GM23248 (cell line): Measurements from ENCODE around the gene EDA. TPM values are rescaled to one million over a fixed set of nuclear protein-coding genes. Genes with fewer than 3 reads are reported as not detected.

Experiments used
- DNase-seq: peaks from one replicate; pipeline ENCODE4 v3.0.0-alpha.2; 2015
- H2AFZ ChIP-seq: fragments of 200-600 bp; sonication (generic); 2 replicates; pipeline ENCODE4 v1.6.1; 2016; ENCODE audit warnings: antibody characterized with exemption
- H3F3A ChIP-seq: fragments of 200-600 bp; sonication (generic); 2 replicates; pipeline ENCODE4 v1.6.1; 2016; ENCODE audit warnings: mild to moderate bottlenecking, antibody characterized with exemption, mixed run types; ENCODE audit not compliant: insufficient read depth
- H3K27ac ChIP-seq: fragments of 200-600 bp; sonication (generic); 2 replicates; pipeline ENCODE4 v1.5.1; 2016; ENCODE audit warnings: mild to moderate bottlenecking
- H3K27me3 ChIP-seq: fragments of 200-600 bp; sonication (generic); replicated peaks from 2 replicates; pipeline ENCODE4 v1.6.1; 2016; ENCODE audit warnings: mild to moderate bottlenecking; ENCODE audit not compliant: insufficient read depth
- H3K36me3 ChIP-seq: fragments of 200-600 bp; sonication (generic); 2 replicates; pipeline ENCODE4 v1.6.1; 2016; ENCODE audit warnings: low read depth, mild to moderate bottlenecking
- H3K4me1 ChIP-seq: fragments of 200-600 bp; sonication (generic); 2 replicates; pipeline ENCODE4 v1.6.1; 2016; ENCODE audit warnings: mild to moderate bottlenecking; ENCODE audit not compliant: insufficient read depth
- H3K4me2 ChIP-seq: fragments of 200-600 bp; sonication (generic); one replicate; pipeline ENCODE4 v1.6.1; 2016; ENCODE audit warnings: mild to moderate bottlenecking; ENCODE audit not compliant: unreplicated experiment
- H3K4me3 ChIP-seq: fragments of 200-600 bp; sonication (generic); 2 replicates; pipeline ENCODE4 v1.5.1; 2016; ENCODE audit warnings: mild to moderate bottlenecking
- H3K79me2 ChIP-seq: fragments of 200-600 bp; sonication (generic); 2 replicates; pipeline ENCODE4 v1.6.1; 2016; ENCODE audit warnings: mild to moderate bottlenecking; ENCODE audit not compliant: insufficient read depth
- H3K9ac ChIP-seq: fragments of 200-600 bp; sonication (generic); 2 replicates; pipeline ENCODE4 v1.6.1; 2016; ENCODE audit warnings: mild to moderate bottlenecking
- H3K9me2 ChIP-seq: fragments of 200-600 bp; sonication (generic); 2 replicates; pipeline ENCODE4 v1.6.1; 2016; ENCODE audit warnings: mixed run types, mild to moderate bottlenecking, moderate library complexity; ENCODE audit not compliant: insufficient read depth
- H3K9me3 ChIP-seq: fragments of 200-600 bp; sonication (generic); one replicate; pipeline ENCODE4 v1.6.1; 2017; ENCODE audit warnings: low read depth
- H4K20me1 ChIP-seq: fragments of 200-600 bp; sonication (generic); 2 replicates; pipeline ENCODE4 v1.6.0; 2016; ENCODE audit not compliant: insufficient read depth
- EZH2 ChIP-seq: fragments of 200-600 bp; sonication (generic); IDR thresholded peaks from 2 replicates; pipeline ENCODE4 v1.6.1; 2018; ENCODE audit warnings: antibody characterized with exemption, mild to moderate bottlenecking; ENCODE audit not compliant: insufficient read depth, poor library complexity, severe bottlenecking
- EZH2phosphoT487 ChIP-seq: fragments of 200-600 bp; sonication (generic); IDR thresholded peaks from 2 replicates; pipeline ENCODE4 v1.6.1; 2018; ENCODE audit warnings: antibody characterized with exemption, moderate library complexity, mild to moderate bottlenecking, low read depth; ENCODE audit not compliant: insufficient read depth
- WGBS, 2 experiments: methylation state at CpG; one replicate each; pipeline ENCODE4 v1.1.6; 2015 to 2017; ENCODE audit warnings: low lambda C conversion rate in 2 of 2, low coverage in 1 of 2; ENCODE audit errors: missing lambda C conversion rate in 2 of 2; 5-methylcytosine and 5-hydroxymethylcytosine counted together
- in situ Hi-C: fragments of 300-500 bp; cut with MboI; formaldehyde crosslinking; loops from 2 replicates; pipeline ENCODE4 v1.15.0; 2020
- polyA plus RNA-seq: library from polyadenylated mRNA; unstranded; fragments of >200 nt; fragmentation: Nextera tagmentation; extraction: Ambion mirVana; gene quantifications from 2 replicates; pipeline ENCODE4 v1.2.1, GENCODE V29; 2016
- total RNA-seq: library from RNA; depleted of rRNA; stranded (reverse); fragments of >200 nt; shearing (Covaris generic); gene quantifications from 2 replicates; pipeline ENCODE4 v1.2.3, GENCODE V29; 2014

The EDA gene
- total and polyA plus RNA-seq, 2 experiments from 2014 or later: 0.11 TPM; not detected in 1

DNA sequence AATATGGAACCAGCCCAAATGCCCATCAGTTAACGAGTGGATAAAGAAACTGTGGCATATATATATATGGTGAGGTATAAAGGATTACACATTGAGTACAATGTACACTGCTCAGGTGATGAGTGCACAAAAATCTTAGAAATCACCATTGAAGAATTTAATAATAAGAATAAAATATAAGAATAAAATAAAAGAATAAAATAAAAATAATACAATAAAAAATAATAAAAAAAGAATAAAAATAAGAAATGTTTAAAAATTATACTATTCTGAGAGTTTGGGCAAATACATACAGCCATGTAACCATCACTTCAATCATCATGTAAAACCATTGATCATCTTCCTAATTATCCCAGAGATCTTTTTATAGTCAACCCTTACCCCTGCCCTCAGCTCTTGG, 260.3 kb downstream of the EDA start:
- in situ Hi-C loops: no loop called here
- H3K4me3 ChIP-seq: no peak overlapping the region
- 15 to 42% methylated on average over 1 of the region's 1 CpG for WGBS, 2 experiments
- no peak for DNase-seq
- no peak overlapping the region for H3K4me2 ChIP-seq
- H3K9me2 ChIP-seq: no peaks in the 10 kb centered on the region
- no peaks in the 10 kb centered on the region for H3K36me3 ChIP-seq
- no peaks in the 10 kb centered on the region for H3F3A ChIP-seq
- TF ChIP-seq EZH2 (no peak), EZH2phosphoT487 (no peak)
- H3K79me2 ChIP-seq: no peaks in the 10 kb centered on the region
- H2AFZ ChIP-seq: no peak overlapping the region
- H3K4me1 ChIP-seq: no peaks in the 10 kb centered on the region
- no peaks in the 10 kb centered on the region for H3K27me3 ChIP-seq
- no peak overlapping the region for H3K9ac ChIP-seq
- no peak overlapping the region for H3K27ac ChIP-seq
- H3K9me3 ChIP-seq: no peaks in the 10 kb centered on the region
- no peaks in the 10 kb centered on the region for H4K20me1 ChIP-seq

DNA sequence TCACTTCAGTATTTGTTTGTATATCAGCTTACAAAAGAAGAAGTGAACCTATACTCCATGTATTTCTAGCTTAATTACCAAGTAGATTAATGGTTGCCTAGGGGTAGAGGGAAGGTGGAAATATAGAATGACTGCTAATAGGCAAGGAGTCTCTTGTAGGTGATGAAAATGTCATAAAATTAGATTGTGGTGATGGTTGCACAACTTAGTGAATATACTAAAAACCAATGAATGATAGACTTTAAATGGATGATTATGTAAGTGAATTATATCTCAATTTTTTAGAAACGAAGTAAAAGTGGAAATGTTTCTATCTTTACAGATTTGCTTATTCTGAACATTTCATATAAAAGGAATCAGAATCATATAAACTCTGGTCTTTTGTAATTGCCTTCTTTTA, 268.3 kb downstream of the EDA start:
- in situ Hi-C loops: no loop called here
- Histone ChIP-seq H3K4me3 (no peak overlapping the region), H3K79me2 (no peaks in the 10 kb centered on the region), H3K4me2 (no peak overlapping the region), H3K9ac (no peak overlapping the region), H3K9me3 (no peaks in the 10 kb centered on the region), H4K20me1 (no peaks in the 10 kb centered on the region), H3K4me1 (no peaks in the 10 kb centered on the region), H3K27ac (no peak overlapping the region), H3K9me2 (no peaks in the 10 kb centered on the region), H2AFZ (no peak overlapping the region), H3K36me3 (no peaks in the 10 kb centered on the region), H3F3A (no peaks in the 10 kb centered on the region), H3K27me3 (no peaks in the 10 kb centered on the region)
- WGBS, 2 experiments: 17 to 22% methylated on average over 1 of the region's 1 CpG
- DNase-seq: no peak
- TF ChIP-seq EZH2 (no peak), EZH2phosphoT487 (no peak)

DNA sequence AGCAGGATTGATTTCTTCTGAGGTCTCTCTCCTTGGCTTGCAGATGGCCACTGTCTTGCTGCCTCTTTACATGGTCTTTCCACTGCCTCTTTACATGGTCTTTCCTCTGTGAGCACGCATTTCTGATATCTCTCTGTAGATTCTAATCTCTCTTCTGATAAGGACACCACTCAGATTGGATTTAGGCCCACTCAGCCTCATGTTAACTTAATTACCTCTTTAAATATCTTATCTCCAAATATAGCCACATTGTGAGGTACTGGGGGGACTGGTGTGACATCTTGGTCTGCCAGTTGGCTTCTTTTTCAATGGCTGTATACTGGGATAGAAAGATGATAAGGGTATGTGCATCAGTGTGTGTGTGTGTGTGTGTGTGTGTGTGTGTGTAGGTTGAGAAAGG, 280.1 kb downstream of the EDA start:
- Histone ChIP-seq H2AFZ (no peak overlapping the region), H3K79me2 (no peaks in the 10 kb centered on the region), H3K9ac (no peak overlapping the region), H3K4me2 (no peak overlapping the region), H3K36me3 (no peaks in the 10 kb centered on the region), H3K4me3 (no peak overlapping the region), H3K4me1 (no peaks in the 10 kb centered on the region), H3F3A (no peaks in the 10 kb centered on the region), H3K9me3 (no peaks in the 10 kb centered on the region), H4K20me1 (no peaks in the 10 kb centered on the region), H3K27ac (no peak overlapping the region), H3K27me3 (no peaks in the 10 kb centered on the region), H3K9me2 (no peaks in the 10 kb centered on the region)
- in situ Hi-C loops: no loop called here
- WGBS, 2 experiments: 14 to 24% methylated on average over 1 of the region's 1 CpG
- no peak for DNase-seq
- TF ChIP-seq EZH2: no peak
- TF ChIP-seq EZH2phosphoT487: no peak

DNA sequence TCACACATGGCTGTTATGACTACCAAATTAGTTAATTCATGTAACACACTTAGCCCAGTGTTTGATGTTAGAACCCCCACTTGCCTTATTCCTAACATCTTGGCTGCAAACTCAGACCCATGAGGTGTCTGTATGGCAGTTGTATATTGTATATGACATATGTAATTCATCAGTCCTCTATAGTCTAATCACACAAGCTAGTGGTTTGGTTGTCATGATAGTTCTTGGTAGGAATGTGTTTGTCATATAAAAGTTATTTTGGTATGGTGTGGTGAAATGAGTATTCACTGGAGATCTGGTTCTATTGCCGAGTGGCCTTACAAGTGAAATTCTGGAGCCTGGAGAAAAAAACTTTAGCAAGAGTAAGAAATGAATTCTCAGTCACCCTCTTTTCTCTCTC, 284.6 kb downstream of the EDA start:
- no peak overlapping the region for H3K4me2 ChIP-seq
- no peak overlapping the region for H3K9ac ChIP-seq
- no peak overlapping the region for H3K4me3 ChIP-seq
- no peaks in the 10 kb centered on the region for H3K9me3 ChIP-seq
- WGBS, 2 experiments: 76 to 100% methylated on average over 1 of the region's 1 CpG
- in situ Hi-C loops: no loop called here
- no peak overlapping the region for H2AFZ ChIP-seq
- H3F3A ChIP-seq: no peaks in the 10 kb centered on the region
- no peaks in the 10 kb centered on the region for H3K4me1 ChIP-seq
- no peaks in the 10 kb centered on the region for H3K36me3 ChIP-seq
- H4K20me1 ChIP-seq: no peaks in the 10 kb centered on the region
- no peak for DNase-seq
- H3K79me2 ChIP-seq: no peaks in the 10 kb centered on the region
- H3K27ac ChIP-seq: no peak overlapping the region
- TF ChIP-seq EZH2phosphoT487 (no peak), EZH2 (no peak)
- H3K27me3 ChIP-seq: no peaks in the 10 kb centered on the region
- no peaks in the 10 kb centered on the region for H3K9me2 ChIP-seq

GRCh38 chrX:69906447-69906846, 290.5 kb downstream of the EDA start:
- TF ChIP-seq EZH2 (no peak), EZH2phosphoT487 (no peak)

More at GRCh38 chrX:69906447-69906846, 290.5 kb downstream of the EDA start:
- Histone ChIP-seq H2AFZ (no peak overlapping the region), H3K27ac (no peak overlapping the region), H3K4me1 (no peaks in the 10 kb centered on the region), H3K79me2 (no peaks in the 10 kb centered on the region), H3K9me2 (no peaks in the 10 kb centered on the region), H3F3A (no peaks in the 10 kb centered on the region), H3K36me3 (no peaks in the 10 kb centered on the region), H3K9me3 (no peaks in the 10 kb centered on the region), H3K27me3 (no peaks in the 10 kb centered on the region), H3K9ac (no peak overlapping the region), H3K4me3 (no peak overlapping the region), H4K20me1 (no peaks in the 10 kb centered on the region), H3K4me2 (no peak overlapping the region)
- in situ Hi-C loops: no loop called here
- DNase-seq: no peak
- WGBS, 2 experiments: 62 to 72% methylated on average over 8 of the region's 8 CpGs
